C4-2B (cell line): ENCODE measurements around the gene ZDHHC6.
"Not testable (repeated sequence)": the region's sequence is repeated elsewhere in the genome, so short reads cannot be mapped to it uniquely, and the experiment has no call there.

Experiments used
- H3K27ac ChIP-seq: fragments of 450-650 bp; 2 replicates; pipeline ENCODE4 v1.5.1; 2017
- ZFX ChIP-seq: fragments of 450-650 bp; IDR thresholded peaks from 2 replicates; pipeline ENCODE4 v1.6.1; 2017
- TF ChIP-seq, protein P1 (sequence below): fragments of 450-650 bp; conservative IDR thresholded peaks from 2 replicates; pipeline ENCODE4 v1.5.1; 2017; ENCODE audit warnings: mild to moderate bottlenecking

Gene ZDHHC6

DNA sequence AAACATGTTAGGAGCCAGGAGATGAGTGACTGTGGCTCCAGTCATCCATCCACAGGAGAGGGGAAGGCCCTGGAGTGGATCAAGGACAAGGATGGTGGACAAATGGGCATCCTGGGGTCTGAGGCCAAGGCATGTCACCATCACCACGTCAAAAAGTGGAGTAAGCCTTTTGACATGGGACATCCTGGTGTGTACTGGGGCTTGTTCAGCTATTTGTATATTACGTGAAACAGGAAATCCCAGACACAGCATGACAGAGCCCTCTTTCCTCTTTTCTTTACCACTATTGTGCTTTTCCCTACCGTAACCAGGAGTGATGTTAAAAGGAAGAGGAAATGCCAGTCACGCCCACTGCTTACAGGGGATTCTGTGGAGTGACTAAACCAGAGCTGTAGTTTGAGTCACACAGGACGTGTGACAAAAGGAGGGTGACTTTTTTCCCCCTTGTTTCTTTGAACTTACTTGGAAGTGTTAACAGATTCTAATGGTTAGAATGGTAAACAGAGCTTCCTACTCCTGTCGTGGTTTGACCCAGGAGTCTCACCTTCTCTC, 57.4 kb downstream of the ZDHHC6 start:
- no peak overlapping the region for H3K27ac ChIP-seq
- TF ChIP-seq, protein P1, sequence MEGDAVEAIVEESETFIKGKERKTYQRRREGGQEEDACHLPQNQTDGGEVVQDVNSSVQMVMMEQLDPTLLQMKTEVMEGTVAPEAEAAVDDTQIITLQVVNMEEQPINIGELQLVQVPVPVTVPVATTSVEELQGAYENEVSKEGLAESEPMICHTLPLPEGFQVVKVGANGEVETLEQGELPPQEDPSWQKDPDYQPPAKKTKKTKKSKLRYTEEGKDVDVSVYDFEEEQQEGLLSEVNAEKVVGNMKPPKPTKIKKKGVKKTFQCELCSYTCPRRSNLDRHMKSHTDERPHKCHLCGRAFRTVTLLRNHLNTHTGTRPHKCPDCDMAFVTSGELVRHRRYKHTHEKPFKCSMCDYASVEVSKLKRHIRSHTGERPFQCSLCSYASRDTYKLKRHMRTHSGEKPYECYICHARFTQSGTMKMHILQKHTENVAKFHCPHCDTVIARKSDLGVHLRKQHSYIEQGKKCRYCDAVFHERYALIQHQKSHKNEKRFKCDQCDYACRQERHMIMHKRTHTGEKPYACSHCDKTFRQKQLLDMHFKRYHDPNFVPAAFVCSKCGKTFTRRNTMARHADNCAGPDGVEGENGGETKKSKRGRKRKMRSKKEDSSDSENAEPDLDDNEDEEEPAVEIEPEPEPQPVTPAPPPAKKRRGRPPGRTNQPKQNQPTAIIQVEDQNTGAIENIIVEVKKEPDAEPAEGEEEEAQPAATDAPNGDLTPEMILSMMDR: no peak

DNA sequence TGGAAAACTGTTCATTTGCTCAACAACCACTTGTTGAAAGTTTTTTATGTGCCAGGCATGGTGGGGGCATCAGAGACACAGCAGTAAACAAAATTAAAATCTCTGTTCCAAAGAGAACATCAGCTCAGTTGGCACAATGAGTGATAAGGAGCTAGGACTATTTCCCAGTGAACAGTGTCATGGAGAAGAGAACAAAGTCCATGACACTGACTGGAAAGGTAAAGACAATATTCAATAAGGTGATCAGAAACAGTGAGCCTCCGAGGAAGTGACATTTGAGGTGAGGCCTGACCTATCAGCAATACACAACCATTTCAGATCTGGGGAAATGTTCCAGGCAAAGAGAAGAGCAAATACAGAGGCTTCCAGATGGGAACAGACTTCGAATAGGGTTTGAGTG, 58.2 kb downstream of the ZDHHC6 start:
- H3K27ac ChIP-seq: no peak overlapping the region
- TF ChIP-seq ZFX: no peak
- TF ChIP-seq, protein P1: no peak

DNA sequence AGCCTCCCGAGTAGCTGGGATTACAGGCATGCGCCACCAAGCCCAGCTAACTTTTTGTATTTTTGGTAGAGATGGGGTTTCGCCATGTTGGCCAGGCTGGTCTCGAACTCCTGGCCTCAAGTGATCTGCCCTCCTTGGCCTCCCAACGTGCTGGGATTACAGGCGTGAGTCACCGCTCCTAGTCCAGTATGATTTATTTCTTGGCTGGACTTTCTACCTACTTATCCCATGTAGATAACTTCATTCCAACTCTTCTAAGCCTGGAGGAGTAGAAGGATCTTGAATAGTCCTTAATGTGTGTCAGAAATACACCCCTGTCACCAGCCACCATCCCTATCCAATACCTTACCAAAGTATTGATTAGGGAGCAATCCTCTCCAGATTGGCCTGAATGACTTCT, 58.7 kb downstream of the ZDHHC6 start:
- H3K27ac ChIP-seq: not testable (repeated sequence)

DNA sequence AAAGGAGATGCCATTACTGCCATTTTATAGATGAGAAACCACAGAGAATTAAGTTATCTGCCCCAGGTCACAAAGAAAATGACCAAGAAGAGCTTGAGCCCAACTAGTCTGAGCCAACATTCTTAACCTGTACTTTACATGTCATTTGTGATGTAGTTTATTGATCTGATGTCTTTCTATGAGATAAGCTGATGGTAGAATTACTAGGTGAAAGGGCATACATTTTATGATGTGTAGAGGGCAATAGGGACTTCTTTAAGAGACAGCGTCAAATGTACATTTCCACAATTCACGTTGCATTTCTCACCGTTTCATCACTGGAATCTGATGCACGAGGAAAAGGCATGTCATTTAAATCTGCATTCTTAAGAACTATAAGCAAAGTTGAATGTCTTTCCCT, 61.5 kb downstream of the ZDHHC6 start:
- H3K27ac ChIP-seq: no peak overlapping the region
- TF ChIP-seq ZFX: no peak
- TF ChIP-seq, protein P1: no peak

DNA sequence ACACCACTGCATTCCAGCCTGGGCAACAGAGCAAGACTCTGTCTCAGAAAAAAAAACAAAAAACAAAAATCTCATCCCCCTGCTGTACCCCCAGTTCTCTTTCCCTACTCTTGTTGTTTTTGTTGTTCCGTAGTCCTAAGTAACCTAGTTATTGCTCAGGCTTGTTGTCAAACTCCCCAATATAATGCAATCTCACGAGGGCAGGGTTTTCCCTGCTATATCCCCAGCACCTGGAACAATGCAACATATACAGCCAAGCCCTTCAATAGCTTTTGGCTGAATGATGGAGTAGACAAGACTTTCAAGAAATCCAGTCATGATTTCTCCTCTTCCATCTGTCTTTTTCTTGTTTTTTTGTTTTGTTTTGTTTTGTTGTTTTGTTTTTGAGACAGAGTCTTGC, 62.6 kb downstream of the ZDHHC6 start:
- H3K27ac ChIP-seq: no peak overlapping the region
- TF ChIP-seq, protein P1: no peak
- TF ChIP-seq ZFX: no peak

DNA sequence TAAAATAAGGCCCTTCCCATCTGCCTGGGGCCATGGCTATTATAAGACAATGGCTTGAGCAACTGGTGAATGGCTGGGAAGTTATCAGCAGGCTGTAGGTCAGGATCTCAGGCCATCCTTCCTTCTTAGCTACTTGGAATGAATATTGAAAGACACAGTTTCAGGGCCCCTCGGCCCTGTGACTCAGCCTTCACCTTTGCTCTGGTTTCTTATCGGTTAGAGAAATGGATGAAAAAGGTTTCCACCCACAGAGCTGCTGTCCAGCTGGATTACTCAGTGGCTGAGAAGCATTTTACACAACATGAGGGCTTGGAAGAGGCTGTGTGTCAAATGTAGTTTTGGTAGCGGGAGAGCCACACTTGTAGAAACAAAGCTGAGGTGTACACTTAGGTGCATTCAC, 63.4 kb downstream of the ZDHHC6 start:
- H3K27ac ChIP-seq: no peak overlapping the region
- TF ChIP-seq, protein P1: no peak
- TF ChIP-seq ZFX: no peak

DNA sequence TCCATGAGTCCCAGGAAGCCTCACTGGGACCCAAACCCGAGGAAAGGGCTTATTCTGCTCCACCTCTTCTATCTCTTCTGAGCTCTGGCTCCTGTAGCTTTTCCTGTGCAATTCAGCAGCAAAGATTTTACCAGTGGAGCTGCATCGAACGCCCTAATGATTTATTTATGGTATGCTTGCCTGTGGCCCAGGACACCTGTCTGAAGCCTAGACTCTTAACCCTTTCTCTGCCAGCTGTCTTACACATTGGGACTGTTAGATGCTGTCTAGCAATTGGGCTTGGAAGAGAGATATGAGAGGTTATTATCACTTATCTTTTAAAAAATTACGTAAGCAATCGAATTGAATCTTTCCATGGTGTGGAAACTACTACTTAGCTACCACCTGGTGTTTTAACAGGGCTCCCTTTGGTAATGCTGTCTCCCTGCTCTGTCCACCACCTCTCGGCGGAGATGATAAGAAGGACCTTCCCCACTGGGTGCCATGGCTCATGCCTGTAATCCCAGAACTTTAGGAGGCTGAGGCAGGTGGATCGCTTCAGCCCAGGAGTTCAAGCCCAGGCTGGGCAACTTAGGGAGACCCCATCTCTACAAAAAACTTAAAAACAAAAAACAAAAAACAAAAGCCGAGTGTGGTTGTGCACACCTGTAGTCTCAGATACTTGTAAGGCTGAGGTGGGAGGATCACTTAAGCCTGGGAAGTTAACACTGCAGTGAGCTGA, 64.0 kb downstream of the ZDHHC6 start:
- TF ChIP-seq ZFX: no peak
- TF ChIP-seq, protein P1: no peak
- no peak overlapping the region for H3K27ac ChIP-seq
